ENCODE measurements around the gene KIAA2012.

The KIAA2012 gene

DNA sequence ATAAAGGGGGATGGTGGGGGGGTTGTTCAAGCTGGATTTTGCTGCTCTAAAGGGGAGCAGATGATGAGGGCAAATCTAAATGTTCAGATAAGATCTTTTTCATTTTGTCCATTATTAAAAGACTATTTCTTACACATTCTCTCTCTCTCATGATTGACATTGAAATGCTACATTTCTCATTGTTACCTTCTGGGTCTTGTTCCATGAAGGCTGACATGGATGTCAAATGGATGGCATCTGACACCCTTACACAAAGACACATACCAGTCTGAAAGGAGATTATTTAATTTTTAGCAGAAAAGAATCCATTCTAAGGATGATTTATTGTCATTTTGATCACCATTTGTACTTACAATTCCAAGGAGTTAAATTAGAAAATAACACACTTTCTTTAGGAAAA is 28.3 kb upstream of the KIAA2012 start:
- DNase-seq = no peak

- DNase-seq = no peak
Measured at GRCh38 chr2:202046572-202046971, 26.5 kb upstream of the KIAA2012 start.

GRCh38 chr2:202049092-202049728 is 23.8 kb upstream of the KIAA2012 start:
- no peak for DNase-seq

DNA sequence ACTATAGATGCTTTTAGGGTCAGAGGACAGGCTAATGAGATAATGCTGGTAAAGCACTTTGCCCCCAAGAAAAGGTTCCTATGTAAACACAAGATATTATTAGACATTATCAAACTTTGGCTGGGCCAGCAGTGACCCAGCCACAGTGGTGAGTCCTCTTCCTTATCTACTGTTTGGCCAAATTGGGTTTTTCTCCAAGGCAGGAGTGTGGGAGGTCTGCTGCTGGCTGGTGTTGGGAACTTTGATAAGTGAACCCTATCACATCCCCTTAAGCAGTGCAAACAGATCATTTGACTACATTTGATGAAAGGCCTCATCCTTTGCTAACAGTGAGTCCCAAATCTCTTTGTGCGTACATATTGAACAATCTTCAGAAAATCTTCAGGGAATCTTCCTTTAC is 23.2 kb upstream of the KIAA2012 start:
- DNase-seq = no peak

DNA sequence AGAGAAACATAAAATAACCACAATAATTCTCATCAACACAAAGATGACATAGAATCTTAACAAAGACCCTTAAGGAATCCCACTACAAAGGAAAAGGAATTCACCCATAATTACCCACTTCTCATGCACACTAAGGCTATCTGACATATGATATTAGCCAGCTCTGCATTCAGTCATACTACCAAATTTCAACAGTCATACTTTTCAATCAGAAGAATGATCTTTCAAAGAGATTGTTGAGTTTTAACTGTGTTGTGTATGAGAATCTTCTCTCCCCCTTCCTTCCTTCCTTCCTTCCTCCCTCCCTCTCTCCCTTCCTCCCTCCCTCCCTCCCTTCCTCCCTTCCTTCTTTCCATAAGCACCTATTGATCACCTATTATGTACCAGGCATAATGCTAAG is 22.4 kb upstream of the KIAA2012 start:
- DNase-seq = no peak

DNA sequence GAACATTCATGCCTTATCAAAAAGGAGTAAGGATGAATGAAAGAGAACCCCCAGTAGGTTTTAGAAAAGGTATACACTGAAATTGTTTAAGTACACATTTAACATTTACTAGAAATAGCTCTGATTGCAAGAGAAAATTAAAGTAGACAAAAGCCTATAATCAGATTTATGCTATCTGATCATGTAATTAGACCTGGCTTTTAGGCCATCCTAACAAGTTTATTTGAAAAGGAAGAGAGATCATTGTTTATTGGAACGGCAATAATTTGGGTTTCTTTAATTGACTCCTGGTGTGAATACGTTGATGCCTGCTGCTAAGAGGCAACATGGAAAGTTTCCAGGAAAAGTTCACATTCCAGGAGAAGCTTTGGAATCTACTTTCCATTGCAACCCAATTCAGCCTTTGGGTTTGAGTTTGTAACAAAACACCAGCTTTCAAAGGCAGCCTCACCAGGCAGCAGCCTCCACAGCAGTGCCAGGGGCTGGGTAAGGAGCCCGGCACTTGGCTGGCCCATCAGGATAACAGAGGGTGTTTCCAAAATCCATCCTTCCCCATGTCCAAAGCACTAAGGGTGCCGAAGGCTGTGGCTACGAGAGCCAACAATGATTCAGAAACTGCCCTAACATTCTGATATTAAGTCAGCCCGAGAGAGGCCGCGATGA is 21.4 kb upstream of the KIAA2012 start:
- DNase-seq = no peak

DNA sequence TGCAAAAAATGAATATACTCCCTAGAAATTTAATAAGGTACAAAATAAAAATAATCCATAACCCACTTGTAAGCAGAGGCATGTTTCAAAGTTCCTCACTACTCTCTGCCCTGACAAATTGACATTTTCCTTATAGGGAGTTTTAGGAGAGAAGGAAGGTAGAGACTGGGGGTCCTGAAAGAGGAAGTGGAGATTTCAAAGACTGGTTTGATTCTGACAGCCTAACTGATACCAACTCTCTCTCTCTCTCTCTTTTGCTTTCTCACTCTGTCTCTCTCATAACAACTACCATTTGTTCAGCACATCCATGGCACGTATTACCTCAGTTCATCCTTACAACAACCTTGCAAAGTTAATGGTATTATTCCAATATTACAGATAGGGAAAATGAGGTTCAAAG is 20.8 kb upstream of the KIAA2012 start:
- DNase-seq = no peak

DNA sequence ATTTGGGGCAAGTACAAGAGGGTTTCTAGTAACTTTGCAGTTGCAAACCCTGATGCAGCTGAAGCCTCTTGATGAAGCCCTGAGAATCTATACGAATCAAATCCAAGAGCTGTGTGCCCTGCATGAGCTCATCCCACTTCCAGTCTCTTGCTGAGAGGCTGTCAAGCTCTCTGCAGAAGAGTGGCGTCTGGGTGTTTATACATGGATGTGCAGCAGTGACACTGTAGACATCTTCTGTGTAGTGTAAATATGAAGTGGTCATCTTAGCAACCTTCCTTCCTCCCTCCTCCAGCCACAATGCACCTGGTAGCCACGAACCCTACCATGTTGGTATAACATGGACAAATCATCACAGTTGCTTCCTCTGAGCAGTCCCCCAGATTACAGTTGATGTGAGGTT is 18.4 kb upstream of the KIAA2012 start:
- no peak for DNase-seq

GRCh38 chr2:202056611-202057010 is 16.4 kb upstream of the KIAA2012 start:
- DNase-seq = no peak

DNA sequence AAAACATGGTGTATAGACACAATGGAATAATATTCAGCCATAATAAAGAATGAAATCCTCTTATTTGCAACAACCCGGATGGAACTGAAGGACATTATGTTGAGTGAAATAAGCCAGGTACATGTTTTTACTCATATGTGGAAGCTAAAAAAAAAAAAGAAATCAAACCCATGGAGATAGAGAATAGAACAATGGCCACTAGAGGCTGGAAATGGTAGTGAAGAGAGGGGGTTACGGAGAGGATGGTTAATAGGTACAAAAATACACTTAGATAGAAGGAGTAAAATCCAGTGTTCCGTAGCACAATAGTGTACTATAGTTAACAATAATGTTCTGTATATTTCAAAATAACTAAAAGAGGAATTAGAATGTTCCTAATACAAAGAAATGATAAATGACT is 12.8 kb upstream of the KIAA2012 start:
- DNase-seq = no peak

DNA sequence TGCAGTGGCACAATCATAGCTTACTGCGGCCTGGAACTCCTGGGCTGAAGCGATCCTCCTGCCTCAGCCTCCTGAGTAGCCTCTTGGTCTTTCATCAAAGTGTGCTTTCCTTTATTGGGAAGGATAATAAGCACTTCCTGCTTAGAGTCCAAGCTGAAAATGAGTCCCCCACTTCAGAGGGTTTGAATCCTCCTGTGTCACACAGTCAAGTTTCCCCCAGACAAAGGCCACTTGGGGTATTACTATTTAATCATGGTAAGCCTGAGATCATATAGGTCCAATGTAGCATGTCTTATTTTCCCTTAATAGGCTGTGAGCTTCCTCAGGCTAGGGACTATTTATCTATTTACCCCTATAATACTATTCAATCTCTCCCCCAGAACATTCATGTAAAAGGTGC is 11.4 kb upstream of the KIAA2012 start:
- DNase-seq = no peak

DNA sequence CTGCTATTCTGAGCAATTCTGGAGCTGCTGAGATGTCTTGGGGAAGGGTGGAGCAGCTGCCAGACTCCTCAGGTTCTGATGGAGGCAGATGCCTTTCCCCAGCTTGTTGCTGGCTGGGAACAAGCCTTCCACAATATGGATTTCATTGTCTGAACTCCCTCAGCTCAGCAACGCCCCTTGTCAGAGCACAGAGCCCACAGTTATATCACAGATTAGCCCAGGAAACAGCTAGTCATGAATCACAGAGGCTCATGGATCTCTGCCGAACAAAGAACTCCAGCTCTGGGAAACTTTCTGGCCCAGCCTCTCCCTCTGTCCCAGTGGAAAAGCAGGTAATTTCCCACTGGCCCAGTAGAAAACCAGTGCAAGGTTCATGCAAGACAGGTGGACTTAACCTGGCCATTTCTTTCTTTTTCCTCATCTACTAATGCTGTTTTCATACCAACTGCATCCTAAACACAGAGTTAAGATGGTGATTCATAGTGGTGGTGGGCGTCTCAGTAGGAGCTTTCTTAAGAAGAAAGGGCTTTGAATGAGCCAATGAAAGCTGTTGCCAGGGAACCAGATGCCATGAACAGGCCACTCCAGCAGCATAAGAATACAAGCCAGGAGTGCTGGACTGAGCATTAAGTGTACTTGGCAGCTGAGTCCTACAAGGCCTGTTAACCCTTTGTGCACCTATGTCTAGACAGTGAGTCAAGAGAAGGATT is 8.7 kb upstream of the KIAA2012 start:
- no peak for DNase-seq

GRCh38 chr2:202064881-202065230 is 8.2 kb upstream of the KIAA2012 start:
- no peak for DNase-seq

GRCh38 chr2:202065876-202066275 is 7.2 kb upstream of the KIAA2012 start:
- DNase-seq = no peak

DNA sequence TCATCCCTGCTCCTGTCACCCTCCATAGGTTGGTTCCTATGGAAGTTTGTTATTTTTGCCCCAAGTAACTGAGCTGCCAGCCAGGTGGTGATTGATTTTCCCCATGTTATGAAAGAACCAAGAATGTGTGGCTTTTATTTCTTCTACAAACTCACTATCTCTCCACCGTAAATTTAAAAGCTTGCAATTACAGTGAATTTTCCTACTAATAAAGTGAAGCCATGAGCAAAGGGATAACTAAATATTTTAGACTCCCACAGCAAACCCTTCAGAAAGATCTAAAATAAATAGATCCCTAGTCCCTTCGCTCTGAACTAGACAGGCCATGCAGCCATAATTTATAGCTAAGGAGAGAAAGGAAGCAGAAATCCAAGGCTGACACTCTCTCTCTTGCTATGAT is 6.2 kb upstream of the KIAA2012 start:
- no peak for DNase-seq

DNA sequence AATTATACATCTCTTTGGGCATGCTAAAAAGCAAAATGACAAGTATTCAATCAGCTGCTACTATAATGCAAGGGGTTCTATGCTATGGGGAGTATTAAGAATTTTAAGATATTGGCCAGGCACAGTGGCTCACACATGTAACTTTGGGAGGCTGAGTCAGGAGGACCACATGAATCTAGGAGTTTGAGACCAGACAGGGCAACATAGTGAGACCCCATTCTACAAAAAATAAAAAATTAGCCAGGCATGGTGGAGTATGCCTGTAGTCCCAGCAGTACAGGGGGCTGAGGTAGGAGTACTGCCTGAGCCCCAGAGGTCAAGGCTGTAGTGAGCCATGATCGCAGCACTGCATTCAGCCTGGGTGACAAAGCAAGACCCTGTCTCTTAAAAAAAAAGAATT is 5.5 kb upstream of the KIAA2012 start:
- no peak for DNase-seq

DNA sequence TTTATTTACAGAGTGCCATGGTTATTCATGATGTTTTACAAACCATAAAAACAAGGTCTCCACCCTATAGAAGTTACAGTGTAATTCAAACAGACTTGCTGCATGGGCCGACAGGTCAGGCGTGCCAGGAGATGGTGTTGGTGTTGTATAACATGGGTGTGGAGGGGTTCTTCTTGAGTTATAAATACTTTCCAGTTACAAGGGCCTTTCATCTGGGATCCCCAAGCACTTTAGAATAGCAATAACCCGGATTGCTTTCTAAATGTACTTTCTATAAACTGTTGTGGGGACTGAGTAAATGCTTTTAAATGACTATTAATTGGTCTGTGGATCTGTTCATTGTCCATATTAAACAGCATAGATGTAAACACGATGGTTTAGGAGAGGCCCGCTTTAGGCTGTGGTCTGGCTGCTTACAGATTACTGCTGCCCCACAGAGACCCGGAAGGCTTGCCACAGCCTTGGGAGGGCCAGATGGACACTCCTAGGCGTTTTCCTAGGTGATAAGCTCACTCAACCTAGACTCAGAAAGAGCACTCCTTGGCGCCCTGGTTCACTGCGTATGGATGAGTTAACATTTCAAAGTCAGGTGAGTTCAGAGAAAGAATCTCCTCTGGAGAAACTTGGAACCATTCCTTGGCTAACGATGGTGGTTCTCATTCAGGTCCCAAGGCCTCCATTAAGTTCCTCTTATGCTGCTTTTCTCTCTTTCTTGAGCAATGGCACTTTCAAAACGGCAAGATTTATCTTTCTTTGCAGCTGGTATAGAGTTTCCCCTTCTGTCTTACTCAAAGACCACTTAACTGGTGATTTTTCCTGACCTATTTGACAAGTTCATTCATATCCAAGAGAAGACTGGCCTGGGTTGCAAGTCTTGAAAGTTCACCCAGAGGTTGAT is 3.6 kb upstream of the KIAA2012 start:
- DNase-seq = no peak

DNA sequence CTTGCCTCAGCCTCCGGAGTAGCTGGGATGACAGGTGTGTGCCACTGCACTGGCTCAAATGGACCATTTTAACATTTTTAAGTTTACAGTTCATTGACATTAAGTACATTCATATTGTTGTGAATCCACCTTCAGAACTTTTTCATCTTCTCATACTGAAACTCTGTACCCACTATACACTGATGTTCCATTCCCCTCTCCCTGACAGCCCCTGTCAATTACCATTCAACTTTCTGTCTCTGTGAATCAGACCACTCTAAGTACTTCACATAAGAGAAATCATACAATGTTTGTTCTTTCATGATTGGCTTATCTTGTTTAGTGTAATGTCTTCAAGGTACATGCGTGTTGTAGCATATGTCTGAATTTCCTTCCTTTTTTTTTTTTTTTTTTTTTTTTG is 1.9 kb upstream of the KIAA2012 start:
- DNase-seq = no peak

GRCh38 chr2:202072226-202072625 is 829 bp upstream of the KIAA2012 start:
- no peak for DNase-seq

- DNase-seq = no peak
Measured at GRCh38 chr2:202074324-202074723, 1.3 kb downstream of the KIAA2012 start.

- no peak for DNase-seq
Measured at GRCh38 chr2:202079310-202079709, 6.3 kb downstream of the KIAA2012 start.

DNA sequence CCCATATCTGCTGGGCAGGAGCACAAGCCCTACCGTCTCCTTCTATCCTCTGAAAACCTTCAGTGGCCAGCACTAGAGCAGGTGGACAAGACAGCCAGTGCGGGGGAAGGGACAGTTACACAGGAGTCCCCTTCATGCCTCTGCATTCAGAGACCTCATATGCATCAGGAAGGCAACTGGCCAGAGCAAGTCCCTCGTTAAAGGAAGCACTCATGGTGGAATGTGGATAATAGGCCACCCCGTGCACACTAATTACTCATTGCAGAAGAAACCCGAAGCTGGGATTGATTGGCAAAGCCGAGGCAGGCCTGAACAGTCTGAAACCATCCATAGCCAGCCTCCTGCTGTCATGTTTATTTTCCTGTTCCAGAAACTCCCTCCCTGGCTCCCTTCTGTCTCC is 11.2 kb downstream of the KIAA2012 start:
- DNase-seq = no peak

GRCh38 chr2:202088777-202089176 is 15.7 kb downstream of the KIAA2012 start:
- no peak for DNase-seq

GRCh38 chr2:202090530-202090929 is 17.5 kb downstream of the KIAA2012 start:
- DNase-seq = no peak
